PFSK-1 (cell line): ENCODE measurements around the gene MRPS7.

Experiments
- POLR2AphosphoS5 ChIP-seq: IDR thresholded peaks from 2 replicates; pipeline ENCODE4 v1.6.1; 2012; ENCODE audit warnings: low read depth, mild to moderate bottlenecking, control low read depth, low read length, moderate library complexity
- TF ChIP-seq, protein P1 (sequence below), 2 experiments: IDR thresholded peaks; 2 replicates each; pipeline versions ENCODE4 v1.6.1 to v1.8.0; 2011 to 2012; ENCODE audit warnings: low read depth in 2 of 2, low read length in 2 of 2, control low read depth in 1 of 2, inconsistent platforms in 1 of 2, mild to moderate bottlenecking in 1 of 2, moderate library complexity in 1 of 2; ENCODE audit not compliant: insufficient read depth in 1 of 2

GRCh38 chr17:75287221-75287620 is 25.5 kb downstream of the MRPS7 start:
- TF ChIP-seq, protein P1, sequence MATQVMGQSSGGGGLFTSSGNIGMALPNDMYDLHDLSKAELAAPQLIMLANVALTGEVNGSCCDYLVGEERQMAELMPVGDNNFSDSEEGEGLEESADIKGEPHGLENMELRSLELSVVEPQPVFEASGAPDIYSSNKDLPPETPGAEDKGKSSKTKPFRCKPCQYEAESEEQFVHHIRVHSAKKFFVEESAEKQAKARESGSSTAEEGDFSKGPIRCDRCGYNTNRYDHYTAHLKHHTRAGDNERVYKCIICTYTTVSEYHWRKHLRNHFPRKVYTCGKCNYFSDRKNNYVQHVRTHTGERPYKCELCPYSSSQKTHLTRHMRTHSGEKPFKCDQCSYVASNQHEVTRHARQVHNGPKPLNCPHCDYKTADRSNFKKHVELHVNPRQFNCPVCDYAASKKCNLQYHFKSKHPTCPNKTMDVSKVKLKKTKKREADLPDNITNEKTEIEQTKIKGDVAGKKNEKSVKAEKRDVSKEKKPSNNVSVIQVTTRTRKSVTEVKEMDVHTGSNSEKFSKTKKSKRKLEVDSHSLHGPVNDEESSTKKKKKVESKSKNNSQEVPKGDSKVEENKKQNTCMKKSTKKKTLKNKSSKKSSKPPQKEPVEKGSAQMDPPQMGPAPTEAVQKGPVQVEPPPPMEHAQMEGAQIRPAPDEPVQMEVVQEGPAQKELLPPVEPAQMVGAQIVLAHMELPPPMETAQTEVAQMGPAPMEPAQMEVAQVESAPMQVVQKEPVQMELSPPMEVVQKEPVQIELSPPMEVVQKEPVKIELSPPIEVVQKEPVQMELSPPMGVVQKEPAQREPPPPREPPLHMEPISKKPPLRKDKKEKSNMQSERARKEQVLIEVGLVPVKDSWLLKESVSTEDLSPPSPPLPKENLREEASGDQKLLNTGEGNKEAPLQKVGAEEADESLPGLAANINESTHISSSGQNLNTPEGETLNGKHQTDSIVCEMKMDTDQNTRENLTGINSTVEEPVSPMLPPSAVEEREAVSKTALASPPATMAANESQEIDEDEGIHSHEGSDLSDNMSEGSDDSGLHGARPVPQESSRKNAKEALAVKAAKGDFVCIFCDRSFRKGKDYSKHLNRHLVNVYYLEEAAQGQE (IDR thresholded peaks at IDR 0.05; ENCODE audit: insufficient read depth in 1 of 2, low read depth in 2 of 2, low read length in 2 of 2) = no peak
- no peak for TF ChIP-seq POLR2AphosphoS5
